Measurements from ENCODE around the gene CADM2.
"Not testable (repeated sequence)": the region's sequence is repeated elsewhere in the genome, so short reads cannot be mapped to it uniquely, and the experiment has no call there.

CADM2 gene

DNA sequence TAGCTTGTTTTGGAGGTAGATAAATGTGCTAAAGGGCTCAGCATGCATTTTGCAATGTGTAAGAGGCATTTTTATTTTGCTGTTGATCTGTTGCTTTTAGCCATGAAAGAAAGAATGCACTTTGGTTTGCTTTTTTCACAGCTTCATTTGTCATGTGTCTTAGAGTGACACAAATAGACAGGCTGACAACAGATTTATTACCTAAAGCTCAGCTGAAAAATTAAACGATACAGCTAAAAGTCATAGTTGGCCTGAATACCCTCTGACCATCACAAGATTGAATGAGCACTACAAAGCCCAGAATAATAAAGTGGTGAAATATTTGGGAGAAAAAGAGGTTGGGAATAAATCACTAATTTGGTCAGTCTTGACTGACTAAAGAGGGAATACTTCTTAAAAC, 723.1 kb downstream of the CADM2 start:
- DNase-seq, result no peak

DNA sequence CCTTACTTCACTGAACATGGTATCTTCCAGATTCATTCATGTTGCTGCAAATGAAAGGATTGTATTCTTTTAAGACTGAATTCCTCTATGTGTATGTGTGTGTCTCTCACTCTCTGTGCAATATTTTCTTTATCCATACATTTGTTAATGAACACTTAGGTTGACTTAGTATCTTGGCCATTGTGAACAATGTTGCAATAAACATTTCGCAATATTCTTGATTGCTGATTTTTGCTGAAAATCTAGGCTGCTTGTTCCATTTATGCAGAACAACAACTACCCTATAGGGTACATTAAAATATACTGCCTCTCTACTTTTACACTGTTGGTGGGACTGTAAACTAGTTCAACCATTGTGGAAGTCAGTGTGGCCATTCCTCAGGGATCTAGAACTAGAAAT, 732.4 kb downstream of the CADM2 start:
- no peak for DNase-seq

DNA sequence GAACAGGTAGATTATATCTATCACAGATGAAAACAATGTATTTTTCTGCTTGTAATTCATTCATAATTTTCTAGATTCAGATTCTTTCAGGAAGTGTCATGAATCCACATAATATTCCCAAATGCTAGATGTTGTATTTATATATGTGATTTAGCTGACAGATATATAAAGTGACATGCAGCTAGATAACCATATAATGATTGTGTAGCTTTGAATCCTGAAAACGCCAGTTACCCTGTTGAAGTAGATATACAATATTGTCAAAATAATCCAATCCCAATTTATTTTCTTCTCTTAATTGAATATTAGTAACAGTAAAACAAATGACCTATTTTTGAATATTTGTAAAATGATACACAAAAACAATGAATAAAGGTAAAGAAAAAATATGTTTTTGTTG, 738.4 kb downstream of the CADM2 start:
- DNase-seq, result no peak

DNA sequence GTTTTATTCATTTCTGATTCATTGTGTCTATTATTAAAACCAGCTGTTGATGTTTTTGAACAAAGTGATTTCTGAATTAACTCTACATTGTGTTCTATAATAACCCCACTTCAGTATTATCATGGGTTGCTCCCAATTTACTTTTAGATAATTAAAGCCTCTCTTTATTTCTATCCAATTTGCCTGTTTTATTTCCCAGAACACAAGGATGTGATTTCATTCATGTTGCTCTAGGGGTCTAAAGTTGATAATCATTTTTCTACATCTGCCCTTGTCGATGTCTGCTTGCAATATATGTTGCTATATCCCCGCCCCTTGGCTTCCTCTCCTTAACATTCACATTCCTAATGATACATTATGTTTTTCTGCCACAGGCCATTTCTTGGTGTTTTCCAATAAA, 747.3 kb downstream of the CADM2 start:
- DNase-seq, result no peak

DNA sequence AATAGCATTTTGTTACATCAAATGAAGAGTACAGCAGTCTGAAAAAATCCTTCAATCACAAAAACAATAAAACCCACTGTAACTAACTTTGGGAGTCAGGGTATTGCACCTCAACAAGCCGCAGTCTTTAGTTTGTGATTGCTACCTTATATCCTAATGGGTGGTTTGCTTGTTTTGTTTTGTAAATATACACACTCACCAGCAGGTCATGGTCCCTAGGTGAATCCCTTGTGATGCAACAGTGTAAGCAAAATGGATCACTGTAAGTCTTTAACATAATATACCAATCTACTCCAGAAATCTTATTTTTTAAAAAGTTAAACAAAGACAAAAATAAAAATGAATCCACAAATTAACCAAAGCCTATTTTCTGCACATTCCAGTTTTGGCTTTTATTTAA, 749.5 kb downstream of the CADM2 start:
- DNase-seq, result not testable (repeated sequence)

DNA sequence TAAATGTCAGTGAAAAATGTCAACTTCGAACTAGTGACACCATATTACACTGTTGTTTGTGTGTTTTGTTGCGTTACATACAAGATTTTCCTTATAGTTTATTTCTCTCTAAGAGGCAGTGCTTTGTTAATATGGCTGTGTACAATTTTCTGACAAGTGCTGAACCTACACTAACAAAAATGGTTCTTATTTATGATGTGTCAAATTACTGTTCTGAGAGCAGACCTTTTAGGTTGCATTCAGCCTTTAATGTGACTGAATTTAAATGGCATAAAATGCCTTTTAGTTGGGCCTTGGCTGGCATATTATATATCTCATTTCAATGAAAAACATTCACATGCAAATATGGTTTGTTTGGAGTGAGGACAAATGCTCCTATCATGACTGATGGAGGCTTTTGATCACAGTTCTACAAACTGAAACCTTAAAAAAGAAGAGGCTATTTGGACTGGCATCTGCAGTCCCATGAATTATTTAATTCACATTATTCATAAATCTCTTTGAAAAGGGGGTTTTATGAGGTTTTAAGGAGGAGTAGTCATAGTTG, 750.6 kb downstream of the CADM2 start:
- no peak for DNase-seq

DNA sequence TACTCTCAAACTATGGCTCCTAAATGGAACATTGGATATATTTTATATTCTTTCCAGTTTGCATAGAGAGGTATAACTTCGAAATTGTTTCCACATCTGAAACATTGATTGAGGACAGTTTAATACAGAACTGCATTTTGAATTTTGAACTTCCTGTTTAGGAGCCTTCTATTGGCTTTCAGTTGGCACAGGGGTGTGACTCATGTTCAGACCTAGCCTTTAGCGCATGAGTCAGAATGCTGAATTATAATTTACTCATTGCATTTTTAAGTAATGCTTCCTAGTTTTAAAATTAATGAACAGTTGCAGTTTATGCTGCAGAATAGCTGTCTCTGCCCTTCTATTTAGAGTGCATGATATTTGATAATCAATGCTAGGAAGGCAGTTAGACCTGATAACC, 751.7 kb downstream of the CADM2 start:
- DNase-seq, result no peak

DNA sequence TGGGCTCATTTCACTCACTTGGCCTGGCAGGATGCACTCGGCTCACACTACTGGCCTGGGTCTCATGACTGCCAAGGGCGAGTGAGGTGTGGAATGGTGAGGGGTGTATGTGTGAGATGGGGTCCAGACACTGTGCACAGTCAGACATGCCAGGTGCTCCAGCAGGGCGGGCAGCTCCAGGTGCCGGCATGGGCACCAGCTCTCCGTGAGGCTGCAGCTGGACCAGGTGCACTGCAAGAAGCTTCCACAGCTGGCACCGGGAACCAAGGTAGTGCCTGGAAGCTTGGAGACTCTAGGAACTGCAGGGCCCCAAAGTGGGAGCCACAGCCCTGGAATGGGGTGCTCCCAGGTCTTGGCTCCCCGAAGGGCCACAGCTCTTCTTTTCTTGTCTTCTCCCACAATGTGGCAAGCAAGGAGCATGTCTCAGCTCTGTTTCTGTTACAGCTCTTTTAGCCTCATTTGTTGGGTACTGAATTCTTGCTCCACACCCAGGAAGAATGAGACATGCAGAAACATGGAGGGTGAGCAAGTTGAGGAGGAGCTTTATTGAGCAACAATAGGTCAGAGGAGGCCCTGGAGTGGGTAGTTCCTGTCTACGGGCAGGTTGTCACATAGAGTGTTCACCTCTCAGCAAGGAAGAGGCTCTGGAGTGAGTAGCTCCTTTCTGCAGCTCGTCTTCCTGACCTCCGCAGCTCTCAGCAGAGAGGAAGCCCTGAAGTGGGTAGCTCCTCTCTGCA, 762.8 kb downstream of the CADM2 start:
- peak in 1 of 14 donors; percentile 1 for DNase-seq

DNA sequence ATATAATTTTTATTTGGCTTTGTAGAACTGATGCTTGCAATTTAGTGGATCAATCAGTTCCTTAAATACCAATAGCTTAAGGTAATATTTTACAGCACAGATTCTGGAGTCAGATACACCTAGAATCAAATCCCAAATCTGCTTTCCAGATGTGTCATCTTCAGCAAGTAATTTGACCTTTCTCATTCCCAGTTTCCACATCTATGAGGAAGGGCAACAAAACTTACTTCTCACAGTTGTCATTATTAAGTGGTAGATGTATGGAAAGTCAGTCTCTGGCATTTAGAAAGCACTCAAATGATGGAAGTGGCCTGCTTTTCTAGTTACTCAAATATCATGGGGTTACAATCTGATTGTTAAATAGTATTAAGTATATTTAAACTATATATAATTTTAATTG, 767.0 kb downstream of the CADM2 start:
- DNase-seq, result no peak

DNA sequence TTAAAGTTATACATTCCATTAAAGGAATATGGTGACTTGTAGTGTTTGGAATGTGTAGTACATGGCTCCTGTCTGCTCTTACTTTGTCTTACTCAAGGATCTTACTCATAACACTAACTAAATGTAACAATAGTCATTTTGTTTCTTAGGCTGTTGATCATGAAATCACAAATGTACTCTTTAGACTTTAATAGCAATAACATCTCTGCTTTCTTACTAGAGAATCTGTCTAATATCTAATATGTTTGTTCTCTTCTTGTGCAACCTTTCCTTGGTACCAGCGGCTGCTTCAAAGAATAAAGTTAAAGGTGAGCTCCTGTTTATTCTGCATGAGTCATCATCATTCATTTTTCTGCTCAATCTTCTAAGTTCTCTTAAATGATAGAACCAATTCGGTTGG, 767.5 kb downstream of the CADM2 start:
- no peak for DNase-seq

DNA sequence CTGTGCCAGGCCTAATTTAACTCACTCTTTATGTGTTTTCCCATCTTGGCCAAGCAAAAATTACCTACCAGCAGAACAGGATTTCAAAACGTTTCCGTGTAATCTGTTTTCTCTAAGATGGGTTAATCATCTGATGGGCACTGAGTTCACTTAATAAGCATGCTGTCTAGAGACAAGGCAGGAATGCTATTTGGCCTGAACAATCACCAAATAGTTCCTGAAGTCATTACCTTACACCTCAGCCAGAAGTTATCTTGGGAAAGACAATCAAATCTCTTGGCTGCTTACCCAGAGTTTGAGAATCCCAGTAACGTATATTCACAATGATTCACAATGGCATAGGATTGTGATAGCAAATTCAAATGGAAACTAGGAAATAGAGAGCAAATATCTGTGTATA, 779.1 kb downstream of the CADM2 start:
- no peak for DNase-seq

DNA sequence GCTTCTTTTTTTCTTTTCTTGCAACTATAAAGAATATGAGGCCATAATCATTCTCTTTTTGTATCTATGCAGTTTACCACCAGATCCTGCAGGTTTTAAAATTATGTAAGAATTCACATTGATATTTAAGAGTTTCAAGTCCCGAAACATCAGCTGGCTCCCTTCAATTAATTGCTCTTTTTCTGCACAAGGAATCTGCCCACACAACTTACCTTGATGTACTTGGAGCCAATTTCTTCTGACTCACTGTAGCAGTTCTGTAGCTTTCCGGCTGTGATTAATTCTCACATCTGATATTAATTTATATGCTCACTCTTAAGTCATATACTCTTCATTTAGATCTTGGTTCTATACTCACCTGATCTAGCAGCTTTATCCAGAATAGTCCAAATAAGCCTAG, 781.8 kb downstream of the CADM2 start:
- DNase-seq, result no peak

DNA sequence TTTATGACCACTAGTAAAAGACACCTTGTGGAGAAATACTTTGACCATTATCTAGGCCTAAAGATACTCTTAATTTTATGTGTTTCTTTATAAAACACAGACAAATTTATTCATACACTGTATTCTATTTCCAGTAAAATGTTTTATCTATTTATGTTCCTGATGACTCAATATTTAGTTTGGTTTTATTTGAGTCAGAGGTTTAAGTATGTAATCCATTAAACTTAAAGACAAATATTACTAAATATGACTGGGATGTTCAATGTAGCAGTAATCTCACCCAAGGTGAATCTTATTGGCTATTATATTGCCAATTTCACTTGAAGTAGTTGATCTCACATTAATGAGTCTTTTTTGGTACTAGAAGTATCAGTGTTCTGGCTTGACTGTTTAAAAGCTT, 799.7 kb downstream of the CADM2 start:
- DNase-seq, result no peak

DNA sequence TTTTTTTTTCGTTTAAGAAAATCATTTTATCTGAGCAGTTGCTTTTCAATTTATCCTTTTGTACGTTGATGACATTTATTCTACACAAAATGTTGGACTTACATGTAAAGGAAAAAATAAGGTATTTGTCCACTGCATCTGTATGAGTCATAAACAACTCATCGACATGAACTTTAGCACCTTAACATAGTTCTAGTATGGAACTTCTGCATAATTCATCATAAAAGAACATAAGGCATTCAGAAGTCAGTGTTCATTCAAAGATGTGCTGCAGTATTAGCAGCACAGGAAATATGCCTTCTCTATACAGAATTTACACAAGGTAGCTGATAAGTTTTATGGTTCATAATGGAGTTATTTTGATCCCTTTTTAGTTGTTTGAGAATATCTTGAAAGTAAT, 801.6 kb downstream of the CADM2 start:
- DNase-seq, result no peak

DNA sequence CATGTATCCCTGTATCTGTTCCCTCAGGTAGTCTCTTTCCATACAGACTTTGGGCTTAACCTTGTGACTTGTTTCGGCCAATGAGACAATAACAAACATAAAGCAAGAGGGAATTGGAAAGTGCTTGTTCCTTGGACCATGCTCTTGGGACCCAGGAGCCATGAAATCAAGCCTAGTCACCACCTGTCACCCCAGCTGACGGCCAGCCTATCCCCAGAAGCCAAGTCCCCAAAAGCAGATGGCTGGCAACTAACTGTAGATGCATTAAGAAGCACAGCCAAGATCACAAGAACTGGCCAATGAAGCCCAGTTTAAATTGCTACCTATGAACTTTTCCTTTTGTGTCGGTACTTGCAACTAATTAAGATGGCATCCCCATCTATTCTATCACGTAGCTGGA, 822.0 kb downstream of the CADM2 start:
- DNase-seq, result peak in 1 of 14 donors; percentile 75

DNA sequence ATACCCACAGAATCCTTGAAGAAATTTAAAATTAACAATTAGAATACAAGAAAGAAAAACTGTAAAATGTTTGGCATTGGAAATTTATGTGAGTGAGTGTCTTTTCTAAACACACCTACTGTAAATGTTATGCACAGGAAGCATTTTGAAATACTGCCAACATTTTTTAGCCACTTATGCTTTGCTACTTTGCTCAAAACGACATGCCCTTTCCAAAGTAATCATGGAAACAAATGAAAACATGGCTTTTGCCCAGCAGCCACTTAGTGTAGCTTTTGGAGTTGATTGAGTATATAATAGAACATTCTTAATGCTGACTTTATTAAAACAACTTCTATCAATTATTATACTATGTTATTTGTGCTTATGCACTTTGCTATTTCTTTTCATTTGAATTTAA, 823.0 kb downstream of the CADM2 start:
- peak in 1 of 14 donors; percentile 27 for DNase-seq

DNA sequence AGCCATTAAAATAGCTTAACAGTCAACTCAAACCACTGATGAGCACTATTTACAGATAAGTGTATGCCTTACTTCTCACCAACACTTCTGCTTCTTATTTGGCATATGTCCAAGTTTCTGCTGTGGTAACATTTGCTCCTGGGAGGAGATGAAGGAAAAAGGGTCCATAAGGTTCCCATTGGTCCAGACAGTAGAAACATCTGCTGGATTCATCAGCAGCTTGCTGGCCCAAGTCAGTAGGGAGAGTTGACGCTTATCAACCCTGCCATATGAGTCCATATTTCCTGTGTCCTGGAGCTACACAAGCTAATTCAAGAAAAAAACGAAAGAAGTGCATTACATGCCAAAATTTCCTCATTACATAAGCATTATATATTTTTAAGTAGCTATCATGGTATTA, 824.5 kb downstream of the CADM2 start:
- DNase-seq, result no peak

DNA sequence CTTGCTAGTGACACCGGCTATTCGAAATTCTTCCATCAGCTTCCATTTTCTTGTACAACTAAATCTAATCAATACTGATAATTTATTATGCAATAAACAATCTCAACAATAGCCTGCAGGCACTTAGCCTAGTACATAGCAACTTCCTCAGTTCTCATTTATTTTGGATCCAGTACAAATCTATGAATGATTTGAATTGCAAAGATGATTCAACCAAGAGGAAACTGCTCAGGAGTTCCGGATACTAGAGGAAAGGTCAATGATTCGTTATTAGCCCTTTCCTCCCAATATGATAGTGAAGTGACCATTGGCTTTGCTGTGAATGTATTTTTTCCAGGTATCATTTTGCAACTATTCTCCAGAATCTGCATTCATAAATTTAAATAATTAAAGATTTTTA, 827.0 kb downstream of the CADM2 start:
- DNase-seq, result no peak

DNA sequence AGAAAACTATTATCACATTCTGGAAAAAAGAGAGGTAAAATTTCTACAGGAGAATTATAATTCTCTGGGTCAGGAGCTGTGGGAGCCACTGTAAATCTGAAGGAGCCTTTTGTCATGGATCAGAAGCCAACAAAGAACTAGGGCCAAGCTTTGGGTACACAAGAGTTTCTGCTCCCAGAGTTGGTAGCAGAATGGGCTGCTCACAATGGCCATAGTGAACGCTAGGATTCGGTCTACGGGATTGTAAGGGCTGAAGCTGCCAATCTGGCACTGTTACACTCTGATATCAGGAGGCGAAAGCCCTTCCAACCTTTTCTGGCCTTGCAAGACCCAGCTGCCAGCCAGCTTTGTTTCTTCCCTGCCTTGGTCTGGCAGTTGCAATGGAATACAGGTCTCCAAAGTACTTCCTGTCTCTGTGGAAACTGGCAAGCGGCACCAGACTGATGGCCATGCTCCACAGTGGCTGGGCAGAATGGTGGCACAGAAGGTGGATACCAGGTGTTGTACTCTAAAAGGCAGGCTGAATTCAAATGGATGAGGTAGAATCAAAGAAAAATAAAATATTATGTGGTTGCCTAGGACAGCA, 831.7 kb downstream of the CADM2 start:
- peak in 3 of 14 donors; percentile 16 to 98 (median 34) for DNase-seq

DNA sequence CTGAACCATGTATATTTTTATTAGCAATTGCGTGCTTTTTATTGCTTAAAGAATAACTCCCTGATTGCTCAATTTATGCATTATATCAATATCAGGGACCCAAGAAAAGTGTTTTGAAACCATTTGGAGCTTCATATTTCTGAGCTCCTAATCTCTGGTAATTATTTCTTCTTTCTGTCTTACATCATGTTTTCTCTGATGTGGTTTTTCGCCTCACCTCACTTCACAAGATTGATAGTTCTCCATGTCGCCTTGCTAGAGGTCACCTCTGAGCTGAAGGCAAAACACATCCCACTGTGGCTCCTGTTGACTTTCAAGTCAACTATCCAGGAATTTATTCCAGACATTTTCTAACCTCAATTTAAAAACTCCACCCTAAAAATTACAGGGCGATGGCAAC, 837.4 kb downstream of the CADM2 start:
- DNase-seq, result no peak

DNA sequence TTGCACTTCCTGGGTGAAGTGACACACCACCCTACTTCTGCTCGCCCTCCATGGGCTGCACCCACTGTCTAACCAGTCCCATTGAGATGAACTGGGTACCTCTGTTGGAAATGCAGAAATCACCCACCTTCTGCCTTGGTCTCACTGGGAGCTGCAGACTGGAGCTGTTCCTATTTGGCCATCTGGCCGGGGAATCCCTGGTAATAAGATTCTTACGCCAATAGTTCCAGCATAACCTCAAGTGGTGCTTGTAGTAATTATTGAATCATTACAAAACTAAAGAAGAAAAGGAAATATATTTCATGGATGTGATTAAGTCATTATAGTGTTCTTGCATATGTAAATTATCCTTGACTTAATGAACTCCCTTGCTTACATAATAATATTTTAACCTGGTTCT, 841.9 kb downstream of the CADM2 start:
- peak in 1 of 14 donors; percentile 10 for DNase-seq

DNA sequence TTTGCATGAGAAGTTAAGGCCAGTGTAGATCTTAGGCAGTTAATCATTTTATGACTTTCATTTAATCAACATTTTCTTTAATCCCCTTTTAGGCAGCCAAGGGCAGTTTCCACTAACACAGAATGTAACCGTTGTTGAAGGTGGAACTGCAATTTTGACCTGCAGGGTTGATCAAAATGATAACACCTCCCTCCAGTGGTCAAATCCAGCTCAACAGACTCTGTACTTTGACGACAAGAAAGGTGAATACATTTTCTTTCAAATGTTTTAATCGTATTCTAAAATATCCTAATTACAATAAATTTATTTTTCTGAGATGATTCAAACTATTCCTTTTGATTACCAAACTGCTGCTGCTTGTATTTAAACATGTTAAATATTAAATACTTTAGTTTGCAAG, 843.2 kb downstream of the CADM2 start:
- DNase-seq, result peak in 1 of 14 donors; percentile 7

DNA sequence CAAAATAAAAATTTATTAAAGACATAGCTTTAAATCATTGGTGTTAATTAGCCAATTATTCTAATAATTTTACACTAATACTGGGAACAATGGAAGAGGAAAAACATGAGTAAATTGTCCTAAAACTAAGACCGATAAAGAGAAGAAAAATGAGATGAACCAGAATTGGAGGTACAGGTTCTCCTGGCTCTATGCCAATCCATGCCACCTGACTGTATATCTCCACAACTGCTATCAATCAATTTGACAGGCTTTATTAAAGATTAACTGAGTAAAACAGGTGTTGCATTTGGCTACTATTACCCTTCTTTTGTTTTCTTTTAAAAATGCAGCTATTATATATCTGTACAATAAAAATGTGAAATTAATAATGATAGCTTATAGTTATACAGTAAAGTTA, 850.0 kb downstream of the CADM2 start:
- no peak for DNase-seq

DNA sequence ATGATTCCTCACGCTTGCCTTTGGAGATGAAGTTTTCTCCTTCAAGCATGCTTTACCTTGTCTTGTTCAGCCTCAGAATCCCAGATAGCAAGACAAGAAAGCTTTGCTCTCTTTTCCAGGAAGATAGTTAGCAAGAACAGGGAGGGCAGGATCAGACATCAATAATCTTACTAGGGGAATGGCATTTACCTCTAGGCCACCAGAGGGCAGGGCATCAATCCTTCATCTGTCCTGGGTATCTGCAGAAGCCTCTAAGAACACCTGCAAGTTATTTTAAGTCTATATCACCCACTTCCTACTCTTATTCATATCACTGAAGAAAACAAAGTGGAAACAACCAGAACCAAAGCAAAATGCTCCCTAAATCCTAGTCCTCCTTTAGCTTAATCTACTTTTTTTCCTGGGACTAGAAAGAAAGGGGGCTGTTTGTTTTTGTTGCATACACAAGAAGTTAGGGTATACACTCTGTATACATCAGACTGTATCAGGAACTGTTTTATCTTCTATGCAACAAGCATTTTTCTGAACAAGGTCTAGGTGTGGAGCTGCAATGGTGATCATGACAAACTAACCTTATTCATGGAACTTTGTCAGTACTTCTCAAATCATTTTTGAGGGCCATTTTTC, 862.5 kb downstream of the CADM2 start:
- DNase-seq, result peak in 1 of 14 donors; percentile 6

Measured in C1 segment of cervical spinal cord (tissue), 14 donors.